Measurements from ENCODE around the gene PRR5L. TPM values are rescaled to one million over a fixed set of nuclear protein-coding genes. Genes with fewer than 3 reads are reported as not detected.

PRR5L gene
- polyA plus RNA-seq, 1 donor (not counting 4 experiments of a cell fraction or from before 2014, with no cell fraction given) = 20.1 TPM

DNA sequence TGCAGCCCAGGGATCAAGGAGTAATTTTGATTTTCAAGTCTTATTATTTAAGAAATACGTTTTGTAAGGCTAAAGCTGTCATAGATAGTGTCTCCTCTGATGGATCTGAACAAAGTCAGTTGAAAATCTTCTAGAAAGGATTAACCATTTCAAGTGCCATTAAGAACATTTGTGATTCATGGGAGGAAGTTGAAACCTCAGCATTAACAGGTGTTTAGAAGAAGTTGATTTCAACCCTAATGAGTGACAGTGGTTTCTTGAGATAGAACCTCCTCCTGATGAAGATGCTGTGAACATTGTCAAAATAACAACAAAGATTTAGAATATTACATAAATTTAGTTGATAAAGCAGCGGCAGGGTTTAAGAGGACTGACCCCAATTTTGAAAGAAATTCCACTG, 61.7 kb downstream of the PRR5L start:
- no peak overlapping the region for H3K9ac ChIP-seq (ENCODE audit: control insufficient read depth, extremely low read depth, insufficient read depth, low read length)
- no peaks in the 10 kb centered on the region for H3K79me2 ChIP-seq (ENCODE audit: control insufficient read depth, insufficient read depth, low read length)
- no peaks in the 10 kb centered on the region for H3K9me3 ChIP-seq (ENCODE audit: control insufficient read depth, low read depth, low read length)
- DNase-seq (ENCODE audit: low read depth, low spot score) (no peak), FAIRE-seq (no peak)
- no peak overlapping the region for H3K27ac ChIP-seq (ENCODE audit: control insufficient read depth, insufficient read depth, low read length)
- no peaks in the 10 kb centered on the region for H4K20me1 ChIP-seq (ENCODE audit: control insufficient read depth, extremely low read depth, insufficient read depth, low read length)
- H2AFZ ChIP-seq (ENCODE audit: control insufficient read depth, low read length) = no peak overlapping the region
- no peaks in the 10 kb centered on the region for H3K27me3 ChIP-seq (ENCODE audit: control insufficient read depth, extremely low read depth, insufficient read depth, low read length)
- dilution Hi-C loops (cut with MboI; ENCODE audit: extremely low pct_ligation_motif_present, low sequenced_read_pairs) = no loop called here
- H3K4me3 ChIP-seq (ENCODE audit: control insufficient read depth in 2 of 3, extremely low read depth in 1 of 3, insufficient read depth in 2 of 3, low read depth in 1 of 3, low read length in 3 of 3) = no peak overlapping the region
- TF ChIP-seq, protein P1, sequence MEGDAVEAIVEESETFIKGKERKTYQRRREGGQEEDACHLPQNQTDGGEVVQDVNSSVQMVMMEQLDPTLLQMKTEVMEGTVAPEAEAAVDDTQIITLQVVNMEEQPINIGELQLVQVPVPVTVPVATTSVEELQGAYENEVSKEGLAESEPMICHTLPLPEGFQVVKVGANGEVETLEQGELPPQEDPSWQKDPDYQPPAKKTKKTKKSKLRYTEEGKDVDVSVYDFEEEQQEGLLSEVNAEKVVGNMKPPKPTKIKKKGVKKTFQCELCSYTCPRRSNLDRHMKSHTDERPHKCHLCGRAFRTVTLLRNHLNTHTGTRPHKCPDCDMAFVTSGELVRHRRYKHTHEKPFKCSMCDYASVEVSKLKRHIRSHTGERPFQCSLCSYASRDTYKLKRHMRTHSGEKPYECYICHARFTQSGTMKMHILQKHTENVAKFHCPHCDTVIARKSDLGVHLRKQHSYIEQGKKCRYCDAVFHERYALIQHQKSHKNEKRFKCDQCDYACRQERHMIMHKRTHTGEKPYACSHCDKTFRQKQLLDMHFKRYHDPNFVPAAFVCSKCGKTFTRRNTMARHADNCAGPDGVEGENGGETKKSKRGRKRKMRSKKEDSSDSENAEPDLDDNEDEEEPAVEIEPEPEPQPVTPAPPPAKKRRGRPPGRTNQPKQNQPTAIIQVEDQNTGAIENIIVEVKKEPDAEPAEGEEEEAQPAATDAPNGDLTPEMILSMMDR (optimal IDR thresholded peaks at IDR 0.05 in 1 of 3, IDR thresholded peaks at IDR 0.05 in 1 of 3, conservative IDR thresholded peaks at IDR 0.05 in 1 of 3; ENCODE audit: extremely low read depth in 1 of 3, insufficient read depth in 2 of 3, low read length in 3 of 3) = no peak
- no peak for TF ChIP-seq EZH2 (IDR thresholded peaks at IDR 0.05; ENCODE audit: low read length)
- no peaks in the 10 kb centered on the region for H3K9me1 ChIP-seq (ENCODE audit: control insufficient read depth, extremely low read depth, insufficient read depth, low read length)
- peaks cover 49% of the 10 kb centered on the region for H3K4me1 ChIP-seq (ENCODE audit: control insufficient read depth, extremely low read depth, insufficient read depth, low read length)
- no peaks in the 10 kb centered on the region for H3K36me3 ChIP-seq (ENCODE audit: control insufficient read depth in 2 of 2, extremely low read depth in 1 of 2, insufficient read depth in 2 of 2, low read length in 2 of 2)
- no peak overlapping the region for H3K4me2 ChIP-seq (ENCODE audit: control insufficient read depth, extremely low read depth, insufficient read depth, low read depth, low read length)

DNA sequence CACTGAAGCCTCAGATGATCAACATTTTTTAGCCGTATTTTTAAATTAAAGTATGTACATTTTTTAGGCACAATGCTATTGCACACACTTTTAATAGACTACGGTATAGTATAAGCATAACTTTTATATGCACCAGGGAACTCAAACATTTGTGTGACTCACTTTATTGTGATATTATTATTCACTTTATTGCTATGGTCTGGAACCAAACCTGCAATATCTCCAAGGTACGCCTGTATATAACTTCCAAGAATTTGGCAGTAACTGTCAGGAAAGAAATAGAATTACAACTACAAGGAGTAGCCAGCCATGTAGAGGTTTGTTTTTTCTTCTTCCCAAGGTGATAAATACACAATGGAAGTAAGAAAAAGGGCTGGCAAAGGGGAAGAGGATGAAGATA, 62.3 kb downstream of the PRR5L start:
- H3K4me3 ChIP-seq (ENCODE audit: control insufficient read depth in 2 of 3, extremely low read depth in 1 of 3, insufficient read depth in 2 of 3, low read depth in 1 of 3, low read length in 3 of 3) = no peak overlapping the region
- H2AFZ ChIP-seq (ENCODE audit: control insufficient read depth, low read length) = no peak overlapping the region
- no peaks in the 10 kb centered on the region for H3K79me2 ChIP-seq (ENCODE audit: control insufficient read depth, insufficient read depth, low read length)
- no peaks in the 10 kb centered on the region for H4K20me1 ChIP-seq (ENCODE audit: control insufficient read depth, extremely low read depth, insufficient read depth, low read length)
- no peaks in the 10 kb centered on the region for H3K27me3 ChIP-seq (ENCODE audit: control insufficient read depth, extremely low read depth, insufficient read depth, low read length)
- DNase-seq (ENCODE audit: low read depth, low spot score) (no peak), FAIRE-seq (no peak)
- no peaks in the 10 kb centered on the region for H3K36me3 ChIP-seq (ENCODE audit: control insufficient read depth in 2 of 2, extremely low read depth in 1 of 2, insufficient read depth in 2 of 2, low read length in 2 of 2)
- H3K27ac ChIP-seq (ENCODE audit: control insufficient read depth, insufficient read depth, low read length) = no peak overlapping the region
- H3K9me1 ChIP-seq (ENCODE audit: control insufficient read depth, extremely low read depth, insufficient read depth, low read length) = no peaks in the 10 kb centered on the region
- H3K4me1 ChIP-seq (ENCODE audit: control insufficient read depth, extremely low read depth, insufficient read depth, low read length) = peaks cover 54% of the 10 kb centered on the region
- dilution Hi-C loops (cut with MboI; ENCODE audit: extremely low pct_ligation_motif_present, low sequenced_read_pairs) = no loop called here
- TF ChIP-seq, protein P1 (optimal IDR thresholded peaks at IDR 0.05 in 1 of 3, IDR thresholded peaks at IDR 0.05 in 1 of 3, conservative IDR thresholded peaks at IDR 0.05 in 1 of 3; ENCODE audit: extremely low read depth in 1 of 3, insufficient read depth in 2 of 3, low read length in 3 of 3) = no peak
- TF ChIP-seq EZH2 (IDR thresholded peaks at IDR 0.05; ENCODE audit: low read length) = no peak
- H3K9me3 ChIP-seq (ENCODE audit: control insufficient read depth, low read depth, low read length) = no peaks in the 10 kb centered on the region
- H3K9ac ChIP-seq (ENCODE audit: control insufficient read depth, extremely low read depth, insufficient read depth, low read length) = no peak overlapping the region
- no peak overlapping the region for H3K4me2 ChIP-seq (ENCODE audit: control insufficient read depth, extremely low read depth, insufficient read depth, low read depth, low read length)
